ENCODE measurements around the gene BAK1.

BAK1 gene

DNA sequence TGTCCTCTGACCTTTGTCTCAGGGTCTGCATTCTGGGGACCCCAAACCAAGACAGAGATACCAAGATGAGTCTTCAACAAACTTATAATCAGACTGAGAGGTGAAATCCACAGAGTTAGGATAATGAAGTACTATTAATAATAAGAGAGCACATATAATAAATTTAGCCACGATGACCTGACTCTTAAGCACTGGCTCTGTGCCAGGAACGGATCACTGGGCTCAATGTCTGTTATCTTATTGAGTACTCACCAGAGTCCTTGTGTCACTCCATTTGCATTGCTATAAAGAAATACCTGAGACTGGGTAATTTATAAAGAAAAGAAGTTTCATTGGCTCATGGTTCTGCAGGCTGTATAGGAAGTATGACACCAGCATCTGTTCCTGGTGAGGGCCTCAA lies 22.1 kb upstream of the BAK1 start:
- Histone ChIP-seq H3K79me1 (replicated peaks; ENCODE audit: low read length, poor library complexity, severe bottlenecking) (no peaks in the 10 kb centered on the region), H2BK120ac (ENCODE audit: low read depth, low read length) (no peak overlapping the region), H2BK15ac (ENCODE audit: low read depth, poor library complexity, severe bottlenecking) (no peak overlapping the region), H3K4me3 (ENCODE audit: insufficient read depth in 1 of 2, low read depth in 1 of 2, low read length in 2 of 2) (no peak overlapping the region), H3K14ac (ENCODE audit: low read length in 2 of 2) (no peak overlapping the region), H3K27me3 (ENCODE audit: control insufficient read depth in 1 of 2, insufficient read depth in 1 of 2, low read length in 2 of 2) (no peaks in the 10 kb centered on the region), H2BK5ac (ENCODE audit: low read depth, low read length, poor library complexity, severe bottlenecking) (no peak overlapping the region), H3K4ac (ENCODE audit: low read depth in 1 of 2, low read length in 2 of 2) (no peak overlapping the region), H3K23ac (ENCODE audit: low read length in 2 of 2) (no peak overlapping the region), H3K27ac (ENCODE audit: low read length, poor library complexity, severe bottlenecking) (no peak overlapping the region), H4K91ac (ENCODE audit: low read length) (no peak overlapping the region), H3K9me3 (ENCODE audit: control insufficient read depth, low read length) (peaks cover 5% of the 10 kb centered on the region), H3K9ac (ENCODE audit: low read length) (no peak overlapping the region), H3K18ac (ENCODE audit: low read depth in 1 of 2, low read length in 2 of 2) (no peak overlapping the region), H4K8ac (ENCODE audit: low read length) (no peak overlapping the region), H2AK5ac (ENCODE audit: low read length, severe bottlenecking) (no peak overlapping the region), H2BK12ac (ENCODE audit: low read length in 2 of 2) (no peak overlapping the region), H3K4me1 (ENCODE audit: control insufficient read depth, insufficient read depth, low read depth, low read length) (peaks cover 8% of the 10 kb centered on the region), H3K4me2 (ENCODE audit: low read length, poor library complexity, severe bottlenecking) (no peak overlapping the region), H3K36me3 (ENCODE audit: control insufficient read depth in 1 of 2, insufficient read depth in 2 of 2, low read depth in 1 of 2, low read length in 2 of 2) (no peaks in the 10 kb centered on the region), H2AFZ (ENCODE audit: low read depth, low read length) (no peak overlapping the region)
- WGBS, result 88% methylated on average over 2 of the region's 2 CpGs
- DNase-seq, result no peak

DNA sequence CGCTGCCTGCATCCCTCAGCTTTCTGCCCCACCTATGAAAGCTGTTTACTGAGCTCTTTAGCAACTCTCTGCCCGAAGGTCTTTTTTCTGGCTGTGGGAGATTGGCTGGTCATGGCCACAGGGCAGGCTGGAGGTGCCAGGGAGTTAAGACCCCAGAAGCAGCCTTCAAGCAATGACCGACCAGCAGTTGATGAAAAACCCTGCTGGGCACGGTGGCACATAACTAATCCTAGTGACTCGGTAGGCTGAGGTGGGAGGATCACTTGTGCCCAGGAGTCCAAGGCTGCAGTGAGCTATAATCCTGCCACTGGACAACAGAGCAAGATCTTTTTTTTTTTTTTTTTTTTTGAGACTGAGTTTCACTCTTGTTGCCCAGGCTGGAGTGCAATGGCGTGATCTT lies 20.7 kb upstream of the BAK1 start:
- Histone ChIP-seq H3K4ac (ENCODE audit: low read depth in 1 of 2, low read length in 2 of 2) (no peak overlapping the region), H3K4me1 (ENCODE audit: control insufficient read depth, insufficient read depth, low read depth, low read length) (peaks cover 8% of the 10 kb centered on the region), H3K14ac (ENCODE audit: low read length in 2 of 2) (no peak overlapping the region), H3K18ac (ENCODE audit: low read depth in 1 of 2, low read length in 2 of 2) (no peak overlapping the region), H2AK5ac (ENCODE audit: low read length, severe bottlenecking) (peak overlapping the region; percentile 80), H2BK120ac (ENCODE audit: low read depth, low read length) (no peak overlapping the region), H3K9ac (ENCODE audit: low read length) (no peak overlapping the region), H3K36me3 (ENCODE audit: control insufficient read depth in 1 of 2, insufficient read depth in 2 of 2, low read depth in 1 of 2, low read length in 2 of 2) (no peaks in the 10 kb centered on the region), H3K4me2 (ENCODE audit: low read length, poor library complexity, severe bottlenecking) (no peak overlapping the region), H2BK15ac (ENCODE audit: low read depth, poor library complexity, severe bottlenecking) (no peak overlapping the region), H3K4me3 (ENCODE audit: insufficient read depth in 1 of 2, low read depth in 1 of 2, low read length in 2 of 2) (no peak overlapping the region), H3K9me3 (ENCODE audit: control insufficient read depth, low read length) (peaks cover 5% of the 10 kb centered on the region), H4K91ac (ENCODE audit: low read length) (no peak overlapping the region), H2BK5ac (ENCODE audit: low read depth, low read length, poor library complexity, severe bottlenecking) (no peak overlapping the region), H2BK12ac (ENCODE audit: low read length in 2 of 2) (no peak overlapping the region), H3K79me1 (replicated peaks; ENCODE audit: low read length, poor library complexity, severe bottlenecking) (no peaks in the 10 kb centered on the region), H4K8ac (ENCODE audit: low read length) (no peak overlapping the region), H3K27ac (ENCODE audit: low read length, poor library complexity, severe bottlenecking) (no peak overlapping the region), H3K23ac (ENCODE audit: low read length in 2 of 2) (no peak overlapping the region), H3K27me3 (ENCODE audit: control insufficient read depth in 1 of 2, insufficient read depth in 1 of 2, low read length in 2 of 2) (no peaks in the 10 kb centered on the region), H2AFZ (ENCODE audit: low read depth, low read length) (no peak overlapping the region)
- 98% methylated on average over 5 of the region's 6 CpGs for WGBS
- no peak for DNase-seq

DNA sequence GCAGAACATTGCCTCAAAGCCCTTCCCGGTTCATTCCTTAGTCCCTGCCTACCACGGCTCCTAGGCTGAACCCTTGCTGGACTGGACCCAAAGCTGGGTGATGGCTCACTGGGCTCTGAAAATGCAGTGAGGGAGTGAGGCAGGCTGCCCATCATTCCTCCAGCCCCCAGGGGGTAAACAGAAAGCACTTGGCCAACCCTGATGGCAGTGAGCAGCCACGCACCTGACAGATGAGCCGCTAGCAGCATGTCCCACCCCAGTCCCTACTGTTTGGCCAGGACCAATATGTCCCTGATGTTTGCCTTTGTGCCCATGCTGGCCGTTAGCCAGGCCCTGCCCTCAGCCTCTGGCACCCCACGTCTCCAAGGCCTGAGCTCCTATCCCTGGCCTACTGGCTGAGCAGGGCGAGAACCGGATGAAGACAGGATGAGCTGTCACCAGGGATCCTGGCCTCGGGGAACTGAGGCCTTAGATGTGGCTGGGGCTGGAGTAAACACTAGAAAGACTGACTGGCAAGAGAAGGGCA lies 19.4 kb upstream of the BAK1 start:
- Histone ChIP-seq H2BK12ac (ENCODE audit: low read length in 2 of 2) (peak overlapping the region in 1 of 2 experiments; percentile 54), H2AK5ac (ENCODE audit: low read length, severe bottlenecking) (peak overlapping the region; percentile 77), H3K79me1 (replicated peaks; ENCODE audit: low read length, poor library complexity, severe bottlenecking) (no peaks in the 10 kb centered on the region), H3K23ac (ENCODE audit: low read length in 2 of 2) (no peak overlapping the region), H3K4me3 (ENCODE audit: insufficient read depth in 1 of 2, low read depth in 1 of 2, low read length in 2 of 2) (no peak overlapping the region), H3K4me1 (ENCODE audit: control insufficient read depth, insufficient read depth, low read depth, low read length) (peaks cover 10% of the 10 kb centered on the region), H2BK5ac (ENCODE audit: low read depth, low read length, poor library complexity, severe bottlenecking) (no peak overlapping the region), H3K27ac (ENCODE audit: low read length, poor library complexity, severe bottlenecking) (peak overlapping the region; percentile 58), H2BK120ac (ENCODE audit: low read depth, low read length) (no peak overlapping the region), H3K9me3 (ENCODE audit: control insufficient read depth, low read length) (peaks cover 5% of the 10 kb centered on the region), H4K91ac (ENCODE audit: low read length) (peak overlapping the region; percentile 53), H3K14ac (ENCODE audit: low read length in 2 of 2) (peak overlapping the region in 1 of 2 experiments; percentile 88), H3K18ac (ENCODE audit: low read depth in 1 of 2, low read length in 2 of 2) (peak overlapping the region in 1 of 2 experiments; percentile 52), H3K4ac (ENCODE audit: low read depth in 1 of 2, low read length in 2 of 2) (no peak overlapping the region), H4K8ac (ENCODE audit: low read length) (no peak overlapping the region), H3K4me2 (ENCODE audit: low read length, poor library complexity, severe bottlenecking) (no peak overlapping the region), H2AFZ (ENCODE audit: low read depth, low read length) (peak overlapping the region; percentile 51), H3K9ac (ENCODE audit: low read length) (no peak overlapping the region), H3K36me3 (ENCODE audit: control insufficient read depth in 1 of 2, insufficient read depth in 2 of 2, low read depth in 1 of 2, low read length in 2 of 2) (no peaks in the 10 kb centered on the region), H2BK15ac (ENCODE audit: low read depth, poor library complexity, severe bottlenecking) (no peak overlapping the region), H3K27me3 (ENCODE audit: control insufficient read depth in 1 of 2, insufficient read depth in 1 of 2, low read length in 2 of 2) (no peaks in the 10 kb centered on the region)
- WGBS, result 80% methylated on average over 9 of the region's 9 CpGs
- DNase-seq, result no peak

- no peaks in the 10 kb centered on the region for H3K27me3 ChIP-seq (ENCODE audit: control insufficient read depth in 1 of 2, insufficient read depth in 1 of 2, low read length in 2 of 2)
- no peaks in the 10 kb centered on the region for H3K79me1 ChIP-seq (replicated peaks; ENCODE audit: low read length, poor library complexity, severe bottlenecking)
- H3K36me3 ChIP-seq (ENCODE audit: control insufficient read depth in 1 of 2, insufficient read depth in 2 of 2, low read depth in 1 of 2, low read length in 2 of 2), result no peaks in the 10 kb centered on the region
- H4K8ac ChIP-seq (ENCODE audit: low read length), result no peak overlapping the region
- no peak overlapping the region for H3K9ac ChIP-seq (ENCODE audit: low read length)
- WGBS, result 83% methylated on average over 4 of the region's 4 CpGs
- H3K18ac ChIP-seq (ENCODE audit: low read depth in 1 of 2, low read length in 2 of 2), result no peak overlapping the region
- H2AFZ ChIP-seq (ENCODE audit: low read depth, low read length), result no peak overlapping the region
- H3K23ac ChIP-seq (ENCODE audit: low read length in 2 of 2), result peak overlapping the region in 1 of 2 experiments; percentile 3
- H3K4me2 ChIP-seq (ENCODE audit: low read length, poor library complexity, severe bottlenecking), result no peak overlapping the region
- no peak overlapping the region for H2BK5ac ChIP-seq (ENCODE audit: low read depth, low read length, poor library complexity, severe bottlenecking)
- no peak overlapping the region for H3K27ac ChIP-seq (ENCODE audit: low read length, poor library complexity, severe bottlenecking)
- H3K4me1 ChIP-seq (ENCODE audit: control insufficient read depth, insufficient read depth, low read depth, low read length), result peaks cover 18% of the 10 kb centered on the region
- H2AK5ac ChIP-seq (ENCODE audit: low read length, severe bottlenecking), result no peak overlapping the region
- no peak overlapping the region for H2BK15ac ChIP-seq (ENCODE audit: low read depth, poor library complexity, severe bottlenecking)
- no peak overlapping the region for H3K4me3 ChIP-seq (ENCODE audit: insufficient read depth in 1 of 2, low read depth in 1 of 2, low read length in 2 of 2)
- no peak overlapping the region for H2BK120ac ChIP-seq (ENCODE audit: low read depth, low read length)
- peak overlapping the region in 1 of 2 experiments; percentile 3 for H3K4ac ChIP-seq (ENCODE audit: low read depth in 1 of 2, low read length in 2 of 2)
- no peak overlapping the region for H2BK12ac ChIP-seq (ENCODE audit: low read length in 2 of 2)
- H3K14ac ChIP-seq (ENCODE audit: low read length in 2 of 2), result no peak overlapping the region
- no peaks in the 10 kb centered on the region for H3K9me3 ChIP-seq (ENCODE audit: control insufficient read depth, low read length)
- no peak for DNase-seq
- H4K91ac ChIP-seq (ENCODE audit: low read length), result no peak overlapping the region
Observed at GRCh38 chr6:33597551-33598322, 17.7 kb upstream of the BAK1 start.

All from mesenchymal stem cell (in vitro differentiated cells and primary cell).